IMR-90 (cell line): ENCODE results near the gene ADGRB3. TPM values are rescaled to one million over a fixed set of nuclear protein-coding genes. Genes with fewer than 3 reads are reported as not detected.

ENCODE experiments used
- ATAC-seq: fragments of 200-7000 bp; cut with Tn5 transposase; 2 replicates; pipeline ENCODE4 v1.9.1; 2020; ENCODE audit warnings: low read depth, mild to moderate bottlenecking, moderate library complexity
- BruUV-seq: library from RNA; stranded (reverse); fragments of 400-500 nt; replicated peaks from 2 replicates; lab custom pipeline; 2021; lab: Mats Ljungman, UMichigan
- CTCF ChIA-PET: fragments of 300-600 bp; formaldehyde crosslinking; extraction: SDS; loops from one replicate; lab custom pipeline; 2021; ENCODE audit warnings: antibody characterized with exemption; lab: Yijun Ruan, JAX
- POLR2A ChIA-PET: fragments of 300-600 bp; sonication (Branson Sonifier 250); formaldehyde crosslinking; loops from one replicate; lab custom pipeline; 2022; ENCODE audit warnings: antibody characterized with exemption; ENCODE audit not compliant: unreplicated experiment; lab: Charles Lee
- DNase-seq: peaks from one replicate; pipeline ENCODE4 v3.0.0; 2013
- H2AFZ ChIP-seq: replicated peaks from 2 replicates; pipeline ENCODE3; 2013; ENCODE audit warnings: low read length, mild to moderate bottlenecking; ENCODE audit not compliant: poor library complexity
- H2AK5ac ChIP-seq: 2 replicates; pipeline ENCODE4 v1.6.1; 2013; ENCODE audit warnings: low read depth, low read length, inconsistent platforms
- H2AK9ac ChIP-seq: replicated peaks from 2 replicates; pipeline ENCODE3; 2013; ENCODE audit warnings: mild to moderate bottlenecking, low read depth, low read length, moderate library complexity; ENCODE audit not compliant: poor library complexity
- H2BK120ac ChIP-seq: 2 replicates; pipeline ENCODE4 v1.6.1; 2013; ENCODE audit warnings: low read depth, low read length, inconsistent platforms
- H2BK15ac ChIP-seq: 3 replicates; pipeline ENCODE4 v1.6.1; 2013; ENCODE audit warnings: low read depth, low read length, inconsistent platforms
- H2BK20ac ChIP-seq: 2 replicates; pipeline ENCODE4 v1.6.1; 2013; ENCODE audit warnings: low read depth, mild to moderate bottlenecking, inconsistent platforms, low read length, moderate library complexity
- H2BK5ac ChIP-seq: 2 replicates; pipeline ENCODE4 v1.6.1; 2013; ENCODE audit warnings: mild to moderate bottlenecking, low read depth, low read length, inconsistent platforms; ENCODE audit not compliant: poor library complexity, severe bottlenecking
- H3K14ac ChIP-seq: replicated peaks from 2 replicates; pipeline ENCODE4 v1.6.1; 2013; ENCODE audit warnings: low read depth, low read length, inconsistent platforms
- H3K18ac ChIP-seq: 2 replicates; pipeline ENCODE4 v1.6.1; 2013; ENCODE audit warnings: low read depth, low read length, control low read depth
- H3K23ac ChIP-seq: 2 replicates; pipeline ENCODE4 v1.6.1; 2013; ENCODE audit warnings: low read depth, low read length, inconsistent platforms
- H3K27ac ChIP-seq: 2 replicates; pipeline ENCODE4 v1.5.1; 2013; ENCODE audit warnings: mild to moderate bottlenecking, control low read depth, low read length; ENCODE audit not compliant: insufficient read depth
- H3K27me3 ChIP-seq: 2 replicates; pipeline ENCODE4 v1.6.1; 2013; ENCODE audit warnings: low read length; ENCODE audit not compliant: control insufficient read depth, insufficient read depth
- H3K36me3 ChIP-seq: 2 replicates; pipeline ENCODE4 v1.6.1; 2013; ENCODE audit warnings: low read length, mixed read lengths; ENCODE audit not compliant: control insufficient read depth, insufficient read depth
- H3K4ac ChIP-seq: 2 replicates; pipeline ENCODE4 v1.6.1; 2013; ENCODE audit warnings: low read depth, low read length, inconsistent platforms
- H3K4me1 ChIP-seq: 2 replicates; pipeline ENCODE4 v1.6.1; 2013; ENCODE audit warnings: low read length, mixed read lengths; ENCODE audit not compliant: control insufficient read depth, insufficient read depth
- H3K4me2 ChIP-seq: 2 replicates; pipeline ENCODE4 v1.6.1; 2013; ENCODE audit warnings: low read depth, mild to moderate bottlenecking, control low read depth, low read length, moderate library complexity
- H3K4me3 ChIP-seq: 2 replicates; pipeline ENCODE4 v1.5.1; 2013; ENCODE audit warnings: low read depth, mild to moderate bottlenecking, control low read depth, low read length, moderate library complexity; ENCODE audit not compliant: insufficient read depth
- H3K56ac ChIP-seq: 2 replicates; pipeline ENCODE4 v1.6.1; 2013; ENCODE audit warnings: low read length, inconsistent platforms; ENCODE audit not compliant: insufficient read depth; ENCODE audit errors: extremely low read depth
- H3K79me1 ChIP-seq, 2 experiments: 2 replicates each; pipeline ENCODE4 v1.6.1; 2013; ENCODE audit warnings: low read length in 2 of 2, inconsistent platforms in 1 of 2, low read depth in 1 of 2
- H3K9ac ChIP-seq: 2 replicates; pipeline ENCODE4 v1.6.1; 2013; ENCODE audit warnings: low read depth, low read length, control low read depth
- H3K9me1 ChIP-seq: 2 replicates; pipeline ENCODE4 v1.6.1; 2013; ENCODE audit warnings: low read length, inconsistent platforms; ENCODE audit not compliant: insufficient read depth
- H3K9me3 ChIP-seq: 2 replicates; pipeline ENCODE4 v1.6.1; 2013; ENCODE audit warnings: low read length; ENCODE audit not compliant: control insufficient read depth, insufficient read depth
- H4K20me1 ChIP-seq: 2 replicates; pipeline ENCODE4 v1.6.1; 2013; ENCODE audit warnings: low read length, inconsistent platforms; ENCODE audit not compliant: insufficient read depth
- H4K5ac ChIP-seq: 2 replicates; pipeline ENCODE4 v1.6.1; 2013; ENCODE audit warnings: mild to moderate bottlenecking, low read depth, low read length, control low read depth
- H4K8ac ChIP-seq, 2 experiments: 2 replicates each; pipeline ENCODE4 v1.6.1; 2013; ENCODE audit warnings: low read depth in 2 of 2, low read length in 2 of 2, control low read depth in 1 of 2, inconsistent platforms in 1 of 2
- H4K91ac ChIP-seq: 2 replicates; pipeline ENCODE4 v1.6.1; 2013; ENCODE audit warnings: low read depth, low read length, inconsistent platforms; ENCODE audit not compliant: insufficient read depth
- BHLHE40 ChIP-seq: fragments of 150-350 bp; IDR thresholded peaks from 2 replicates; pipeline ENCODE4 v1.6.1; 2016; ENCODE audit warnings: mild to moderate bottlenecking, low read depth, low read length
- CEBPB ChIP-seq: IDR thresholded peaks from 2 replicates; pipeline ENCODE4 v1.6.1; 2012; ENCODE audit warnings: low read depth, low read length, improper control_type of control experiment
- CHD1 ChIP-seq: IDR thresholded peaks from 2 replicates; pipeline ENCODE4 v1.6.1; 2012; ENCODE audit warnings: low read depth, low read length, improper control_type of control experiment
- CTCF ChIP-seq: conservative IDR thresholded peaks from 2 replicates; pipeline ENCODE4 v1.5.1; 2012; ENCODE audit warnings: mild to moderate bottlenecking, low read depth, low read length, improper control_type of control experiment
- ELK1 ChIP-seq: fragments of 150-350 bp; IDR thresholded peaks from 2 replicates; pipeline ENCODE4 v1.6.1; 2016; ENCODE audit warnings: low read depth, mild to moderate bottlenecking, low read length, moderate library complexity, borderline replicate concordance
- FOS ChIP-seq: fragments of 150-350 bp; IDR thresholded peaks from 2 replicates; pipeline ENCODE4 v1.6.1; 2016; ENCODE audit warnings: low read depth, low read length
- MAFK ChIP-seq: IDR thresholded peaks from 2 replicates; pipeline ENCODE4 v1.6.1; 2012; ENCODE audit warnings: low read depth, low read length, improper control_type of control experiment
- MAZ ChIP-seq: IDR thresholded peaks from 2 replicates; pipeline ENCODE4 v1.6.1; 2012; ENCODE audit warnings: low read depth, mild to moderate bottlenecking, low read length, improper control_type of control experiment, moderate library complexity, borderline replicate concordance
- MXI1 ChIP-seq: IDR thresholded peaks from 2 replicates; pipeline ENCODE4 v1.6.1; 2012; ENCODE audit warnings: low read depth, mild to moderate bottlenecking, low read length, moderate library complexity, borderline replicate concordance
- NFE2L2 ChIP-seq: fragments of 150-350 bp; IDR thresholded peaks from 2 replicates; pipeline ENCODE4 v1.6.1; 2016; ENCODE audit warnings: low read depth, mild to moderate bottlenecking, low read length
- POLR2A ChIP-seq: IDR thresholded peaks from 2 replicates; pipeline ENCODE4 v1.6.1; 2012; ENCODE audit warnings: mild to moderate bottlenecking, low read depth, low read length
- RAD21 ChIP-seq: IDR thresholded peaks from 2 replicates; pipeline ENCODE4 v1.6.1; 2012; ENCODE audit warnings: low read length, improper control_type of control experiment
- RCOR1 ChIP-seq: IDR thresholded peaks from 2 replicates; pipeline ENCODE4 v1.6.1; 2012; ENCODE audit warnings: mild to moderate bottlenecking, low read length, improper control_type of control experiment; ENCODE audit not compliant: insufficient replicate concordance
- RFX5 ChIP-seq: IDR thresholded peaks from 2 replicates; pipeline ENCODE4 v1.8.0; 2012; ENCODE audit warnings: low read depth, mild to moderate bottlenecking, low read length, moderate library complexity
- SMC3 ChIP-seq: fragments of 150-350 bp; IDR thresholded peaks from 2 replicates; pipeline ENCODE4 v1.6.1; 2016; ENCODE audit warnings: low read depth, mild to moderate bottlenecking, antibody characterized with exemption, low read length, moderate library complexity
- USF2 ChIP-seq: fragments of 150-350 bp; IDR thresholded peaks from 2 replicates; pipeline ENCODE4 v1.6.1; 2017; ENCODE audit warnings: mild to moderate bottlenecking, antibody characterized with exemption, low read length, low read depth
- WGBS, 2 experiments: methylation state at CpG; one replicate each; pipeline versions ENCODE4 v1.1.5 to v1.1.7; 2013; ENCODE audit warnings: missing lambda C conversion rate in 2 of 2; ENCODE audit not compliant: insufficient read length in 1 of 2; ENCODE audit errors: extremely low coverage in 2 of 2; 5-methylcytosine and 5-hydroxymethylcytosine counted together
- dilution Hi-C: fragments of 300-500 bp; cut with HindIII; formaldehyde crosslinking; loops from one replicate; pipeline ENCODE4 v1.14.3; 2018; ENCODE audit warnings: low sequenced_read_pairs; ENCODE audit not compliant: unreplicated experiment
- in situ Hi-C: fragments of 300-500 bp; cut with MboI; formaldehyde crosslinking; loops from 3 replicates; pipeline ENCODE4 v1.14.3; 2019; ENCODE audit warnings: low sequenced_read_pairs, inconsistent platforms, mixed read lengths
- intact Hi-C: fragments of 100-400 bp; cut with micrococcal nuclease; formaldehyde crosslinking; loops from 2 replicates; pipeline ENCODE4 v1.10.0; 2022
- polyA plus RNA-seq, 3 experiments: library from polyadenylated mRNA; depleted of rRNA; stranded (reverse); fragments of >200 nt; gene quantifications; 2 replicates each; pipeline ENCODE4 v1.2.3, GENCODE V29; 2012; ENCODE audit warnings: low replicate concordance in 1 of 3
- total RNA-seq: library from RNA; depleted of rRNA; stranded (reverse); fragments of >200 nt; gene quantifications from 2 replicates; pipeline ENCODE4 v1.2.3, GENCODE V29; 2012

The ADGRB3 gene
- total and polyA plus RNA-seq, 2 of the 4 experiments (the other 2 are of a cell fraction): not detected

- Histone ChIP-seq H4K8ac (no peak overlapping the region), H2AFZ (no peak overlapping the region), H2BK20ac (no peak overlapping the region), H3K4ac (no peak overlapping the region), H3K56ac (no peak overlapping the region), H2AK5ac (no peak overlapping the region), H3K36me3 (no peaks in the 10 kb centered on the region), H2AK9ac (no peak overlapping the region), H3K9me3 (no peaks in the 10 kb centered on the region), H3K9ac (no peak overlapping the region), H3K23ac (no peak overlapping the region), H4K91ac (no peak overlapping the region), H2BK5ac (no peak overlapping the region), H3K14ac (no peak overlapping the region), H4K20me1 (no peaks in the 10 kb centered on the region), H2BK15ac (no peak overlapping the region), H3K9me1 (no peaks in the 10 kb centered on the region), H3K27me3 (no peaks in the 10 kb centered on the region), H4K5ac (no peak overlapping the region), H3K4me1 (no peaks in the 10 kb centered on the region), H3K4me2 (no peak overlapping the region), H3K79me1 (no peaks in the 10 kb centered on the region), H3K18ac (no peak overlapping the region), H2BK120ac (no peak overlapping the region), H3K4me3 (no peak overlapping the region), H3K27ac (no peak overlapping the region)
- TF ChIP-seq FOS (no peak), BHLHE40 (no peak), RFX5 (no peak), MAZ (no peak), CTCF (peak; percentile 47), POLR2A (no peak), ELK1 (no peak), USF2 (no peak), NFE2L2 (no peak), MAFK (no peak), SMC3 (peak; percentile 24; the same call in 1 of the 2 replicates), RCOR1 (no peak), CHD1 (no peak), RAD21 (peak; percentile 35), MXI1 (no peak), CEBPB (no peak)
- POLR2A ChIA-PET: no interaction called here
- CTCF ChIA-PET: no interaction called here
- intact Hi-C loops (loop anchor here (1.0 kb wide), 1 partner anchor 1231 kb away; no protein-coding TSS in a partner anchor), in situ Hi-C loops (no loop called here), dilution Hi-C loops (no loop called here)
- ATAC-seq (no peak), DNase-seq (peak; percentile 4)
- BruUV-seq: no TSS peak
- WGBS, 2 experiments: no CpG with 5 or more reads among the region's 2 CpGs
These were observed 241.9 kb downstream of the ADGRB3 start for GRCh38 chr6:68876792-68877493.
